ENCODE results near the gene ERCC6.
A peak's percentile ranks its signal among the peaks of the same experiment; 100 is the strongest.

The ERCC6 gene

DNA sequence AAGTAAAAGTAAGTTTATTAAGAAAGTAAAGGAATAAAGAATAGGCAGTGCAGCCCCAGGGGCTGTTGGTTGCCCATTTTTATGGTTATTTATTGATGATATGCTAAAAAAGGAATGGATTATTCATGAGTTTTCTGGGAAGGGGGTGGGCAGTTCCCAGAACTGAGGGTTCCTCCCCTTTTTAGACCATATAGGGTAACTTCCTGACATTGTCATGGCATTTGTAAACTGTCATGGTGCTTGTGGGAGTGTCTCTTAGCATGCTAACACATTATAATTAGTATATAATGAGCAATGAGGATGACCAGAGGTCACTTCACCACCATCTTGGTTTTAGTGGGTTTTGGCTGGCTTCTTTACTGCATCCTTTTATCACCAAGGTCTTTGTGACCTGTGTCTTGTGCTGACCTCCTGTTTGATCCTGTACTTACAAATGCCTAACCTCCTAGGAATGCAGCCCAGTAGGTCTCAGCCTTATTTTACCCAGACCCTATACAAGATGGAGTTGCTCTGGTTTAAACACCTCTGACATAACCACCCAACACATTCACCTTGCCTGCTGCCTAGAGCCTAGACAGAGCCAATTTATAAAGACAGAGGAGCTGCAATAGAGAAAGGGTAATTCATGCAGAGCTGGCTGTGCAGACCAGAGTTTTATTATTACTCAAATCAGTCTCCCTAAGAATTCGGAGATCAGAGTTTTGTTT is 10.9 kb upstream of the ERCC6 start:
- DNase-seq (ENCODE audit: low read depth, low spot score), result no peak
- H3K4me3 ChIP-seq (ENCODE audit: insufficient read length, low read depth), result no peak overlapping the region
- peaks cover 6% of the 10 kb centered on the region; the same call in 1 of the 2 replicates for H3K9me3 ChIP-seq (ENCODE audit: insufficient read depth, low read length)
- H3K36me3 ChIP-seq (ENCODE audit: insufficient read depth, insufficient read length, low read length), result no peaks in the 10 kb centered on the region
- no peaks in the 10 kb centered on the region for H3K27me3 ChIP-seq (ENCODE audit: insufficient read depth, insufficient read length)
- H3K9ac ChIP-seq (ENCODE audit: insufficient read length, low read depth), result no peak overlapping the region
- TF ChIP-seq SUZ12 (IDR thresholded peaks at IDR 0.05; ENCODE audit: extremely low read depth, insufficient read depth, insufficient read length) (no peak), YY1 (IDR thresholded peaks at IDR 0.05; ENCODE audit: insufficient read depth, insufficient read length) (no peak), ZNF274 (IDR thresholded peaks at IDR 0.05; ENCODE audit: low read depth, low read length) (no peak)
- no peaks in the 10 kb centered on the region for H3K4me1 ChIP-seq (ENCODE audit: insufficient read depth, insufficient read length)

DNA sequence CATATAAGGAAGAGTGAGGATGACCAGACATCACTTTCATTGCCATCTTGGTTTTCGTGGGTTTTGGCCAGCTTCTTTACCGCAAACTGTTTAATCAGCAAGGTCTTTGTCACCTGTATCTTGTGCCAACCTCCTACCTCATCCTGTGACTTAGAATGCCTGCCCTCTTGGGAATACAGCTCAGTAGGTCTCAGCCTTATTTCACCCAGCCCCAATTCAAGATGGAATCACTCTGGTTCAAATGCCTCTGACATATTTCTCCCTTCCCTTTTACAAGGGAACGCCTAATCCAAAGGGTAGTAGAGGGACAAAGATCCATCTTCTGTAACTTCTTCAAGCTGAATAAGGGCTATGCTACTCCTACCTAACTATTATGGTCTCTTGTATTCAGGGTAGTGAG is 4.7 kb upstream of the ERCC6 start:
- DNase-seq (ENCODE audit: low read depth, low spot score), result no peak
- peaks cover 16% of the 10 kb centered on the region; the same call in 1 of the 2 replicates for H3K9me3 ChIP-seq (ENCODE audit: insufficient read depth, low read length)
- peaks cover 21% of the 10 kb centered on the region for H3K27me3 ChIP-seq (ENCODE audit: insufficient read depth, insufficient read length)
- no peak overlapping the region for H3K4me3 ChIP-seq (ENCODE audit: insufficient read length, low read depth)
- H3K9ac ChIP-seq (ENCODE audit: insufficient read length, low read depth), result no peak overlapping the region
- no peak for TF ChIP-seq ZNF274 (IDR thresholded peaks at IDR 0.05; ENCODE audit: low read depth, low read length)
- no peak for TF ChIP-seq YY1 (IDR thresholded peaks at IDR 0.05; ENCODE audit: insufficient read depth, insufficient read length)
- TF ChIP-seq SUZ12 (IDR thresholded peaks at IDR 0.05; ENCODE audit: extremely low read depth, insufficient read depth, insufficient read length), result no peak
- H3K36me3 ChIP-seq (ENCODE audit: insufficient read depth, insufficient read length, low read length), result no peaks in the 10 kb centered on the region
- no peaks in the 10 kb centered on the region for H3K4me1 ChIP-seq (ENCODE audit: insufficient read depth, insufficient read length)

DNA sequence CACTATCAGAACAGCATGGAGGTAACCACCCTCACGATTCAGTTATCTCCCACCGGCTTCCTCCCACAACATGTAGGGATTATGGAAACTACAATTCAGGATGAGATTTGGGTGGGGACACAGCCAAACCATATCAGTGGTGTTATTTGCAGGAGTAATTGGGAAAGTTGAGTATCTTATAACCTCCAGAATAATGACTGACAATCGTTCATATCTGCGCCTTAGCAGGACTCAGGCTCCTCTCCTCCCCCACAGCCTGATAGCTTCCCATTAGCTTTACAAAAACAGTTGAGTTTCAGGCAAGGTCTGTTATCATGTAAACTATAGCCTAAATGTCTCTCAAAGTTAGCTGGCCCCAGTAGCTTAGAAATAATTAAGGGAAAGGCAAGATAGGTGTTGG is 3.4 kb upstream of the ERCC6 start:
- peaks cover 21% of the 10 kb centered on the region for H3K27me3 ChIP-seq (ENCODE audit: insufficient read depth, insufficient read length)
- H3K4me3 ChIP-seq (ENCODE audit: insufficient read length, low read depth), result no peak overlapping the region
- H3K36me3 ChIP-seq (ENCODE audit: insufficient read depth, insufficient read length, low read length), result no peaks in the 10 kb centered on the region
- DNase-seq (ENCODE audit: low read depth, low spot score), result no peak
- H3K9me3 ChIP-seq (ENCODE audit: insufficient read depth, low read length), result peaks cover 16% of the 10 kb centered on the region; the same call in 1 of the 2 replicates
- TF ChIP-seq ZNF274 (IDR thresholded peaks at IDR 0.05; ENCODE audit: low read depth, low read length), result no peak
- no peak for TF ChIP-seq SUZ12 (IDR thresholded peaks at IDR 0.05; ENCODE audit: extremely low read depth, insufficient read depth, insufficient read length)
- no peaks in the 10 kb centered on the region for H3K4me1 ChIP-seq (ENCODE audit: insufficient read depth, insufficient read length)
- no peak overlapping the region for H3K9ac ChIP-seq (ENCODE audit: insufficient read length, low read depth)

DNA sequence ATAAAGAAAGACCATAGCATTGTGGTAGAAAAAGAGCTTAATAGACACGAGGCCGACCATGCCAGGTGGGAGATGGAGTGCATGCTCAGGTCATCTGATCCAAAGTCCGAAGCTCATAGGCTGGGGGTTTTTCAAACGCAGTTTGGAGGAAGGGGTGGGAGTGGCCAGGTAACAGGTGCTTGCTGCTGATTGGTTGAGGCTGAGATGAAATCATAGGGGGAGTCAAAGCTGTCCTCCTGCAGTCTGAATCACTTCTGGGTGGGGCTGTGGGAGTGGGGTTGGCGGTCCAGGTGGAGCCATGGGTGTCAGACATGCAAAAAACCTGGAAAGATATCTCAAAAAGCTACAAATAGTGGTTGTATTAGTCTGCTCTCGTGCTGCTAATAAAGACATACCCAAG is 2.8 kb upstream of the ERCC6 start:
- no peaks in the 10 kb centered on the region for H3K4me1 ChIP-seq (ENCODE audit: insufficient read depth, insufficient read length)
- TF ChIP-seq YY1 (IDR thresholded peaks at IDR 0.05; ENCODE audit: insufficient read depth, insufficient read length) (no peak), ZNF274 (IDR thresholded peaks at IDR 0.05; ENCODE audit: low read depth, low read length) (no peak), SUZ12 (IDR thresholded peaks at IDR 0.05; ENCODE audit: extremely low read depth, insufficient read depth, insufficient read length) (no peak)
- no peaks in the 10 kb centered on the region for H3K36me3 ChIP-seq (ENCODE audit: insufficient read depth, insufficient read length, low read length)
- H3K4me3 ChIP-seq (ENCODE audit: insufficient read length, low read depth), result no peak overlapping the region
- no peak for DNase-seq (ENCODE audit: low read depth, low spot score)
- no peak overlapping the region for H3K9ac ChIP-seq (ENCODE audit: insufficient read length, low read depth)
- peaks cover 21% of the 10 kb centered on the region for H3K27me3 ChIP-seq (ENCODE audit: insufficient read depth, insufficient read length)
- H3K9me3 ChIP-seq (ENCODE audit: insufficient read depth, low read length), result peaks cover 16% of the 10 kb centered on the region; the same call in 1 of the 2 replicates

DNA sequence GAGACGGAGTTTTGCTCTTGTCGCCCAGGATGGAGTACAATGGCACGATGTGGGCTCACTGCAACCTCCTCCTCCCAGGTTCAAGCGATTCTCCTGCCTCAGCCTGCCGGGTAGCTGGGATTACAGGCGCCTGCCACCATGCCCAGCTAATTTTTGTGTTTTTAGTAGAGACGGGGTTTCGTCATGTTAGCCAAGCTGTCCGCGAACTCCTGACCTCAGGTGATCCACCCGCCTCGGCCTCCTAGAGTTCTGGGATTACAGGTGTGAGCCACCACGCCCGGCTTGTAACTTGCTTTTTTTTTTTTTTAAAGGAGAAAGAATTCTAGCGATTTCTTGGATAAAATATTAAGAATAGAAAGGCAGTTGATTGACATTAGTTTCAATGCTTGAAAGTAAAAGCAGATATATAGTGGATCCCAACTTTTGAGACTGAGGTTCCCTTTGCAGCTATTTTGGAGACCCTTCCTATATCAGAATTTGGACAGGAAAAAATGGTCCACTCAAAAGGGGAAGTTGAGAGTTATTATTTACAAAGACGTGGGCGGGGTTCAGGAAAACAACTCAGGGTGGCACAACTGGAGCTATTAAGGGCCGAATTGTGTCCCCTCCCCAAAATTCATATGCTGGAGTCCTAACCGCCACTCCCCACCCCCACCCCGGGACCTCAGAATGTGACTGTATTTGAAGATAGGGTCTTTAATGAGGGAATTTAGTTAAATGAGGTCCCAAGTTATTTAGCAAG is 1.3 kb upstream of the ERCC6 start:
- Histone ChIP-seq H3K27me3 (ENCODE audit: insufficient read depth, insufficient read length) (peaks cover 21% of the 10 kb centered on the region), H3K4me1 (ENCODE audit: insufficient read depth, insufficient read length) (no peaks in the 10 kb centered on the region), H3K4me3 (ENCODE audit: insufficient read length, low read depth) (no peak overlapping the region), H3K9me3 (ENCODE audit: insufficient read depth, low read length) (peaks cover 15% of the 10 kb centered on the region; the same call in 1 of the 2 replicates), H3K36me3 (ENCODE audit: insufficient read depth, insufficient read length, low read length) (peaks cover 5% of the 10 kb centered on the region), H3K9ac (ENCODE audit: insufficient read length, low read depth) (no peak overlapping the region)
- no peak for DNase-seq (ENCODE audit: low read depth, low spot score)
- TF ChIP-seq SUZ12 (IDR thresholded peaks at IDR 0.05; ENCODE audit: extremely low read depth, insufficient read depth, insufficient read length) (no peak), ZNF274 (IDR thresholded peaks at IDR 0.05; ENCODE audit: low read depth, low read length) (no peak), YY1 (IDR thresholded peaks at IDR 0.05; ENCODE audit: insufficient read depth, insufficient read length) (no peak)

DNA sequence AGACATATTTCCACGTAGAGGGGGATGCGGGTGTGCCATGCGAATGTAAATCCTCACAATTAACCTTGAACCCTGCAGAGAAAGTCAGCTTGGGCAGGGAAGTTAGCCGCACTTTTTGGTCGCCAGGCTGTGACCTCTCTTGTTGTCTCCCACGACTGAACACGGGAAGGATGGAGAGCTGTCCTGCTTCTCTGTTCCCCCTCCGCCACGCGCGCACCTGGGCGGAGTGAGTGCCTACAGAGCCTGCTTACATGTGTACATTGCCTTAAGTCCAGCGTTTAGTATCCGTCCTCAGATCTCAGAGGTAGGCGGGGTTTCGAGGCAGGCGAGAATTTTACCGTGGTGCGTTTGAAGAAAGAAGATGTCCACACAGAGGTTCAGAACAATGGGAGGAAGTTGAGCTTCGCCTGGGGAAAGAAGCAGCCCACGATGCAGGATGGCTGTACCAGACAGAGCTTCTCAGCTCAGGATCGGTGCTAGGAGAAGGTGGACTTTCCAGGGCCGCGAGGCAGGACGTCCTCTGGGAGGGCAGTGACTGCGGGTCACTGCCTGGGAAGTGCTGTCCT is 482 bp upstream of the ERCC6 start:
- Histone ChIP-seq H3K27me3 (ENCODE audit: insufficient read depth, insufficient read length) (peaks cover 21% of the 10 kb centered on the region), H3K36me3 (ENCODE audit: insufficient read depth, insufficient read length, low read length) (peaks cover 5% of the 10 kb centered on the region), H3K9ac (ENCODE audit: insufficient read length, low read depth) (peak overlapping the region; percentile 77), H3K4me1 (ENCODE audit: insufficient read depth, insufficient read length) (no peaks in the 10 kb centered on the region), H3K4me3 (ENCODE audit: insufficient read length, low read depth) (peak overlapping the region; percentile 56), H3K9me3 (ENCODE audit: insufficient read depth, low read length) (peaks cover 7% of the 10 kb centered on the region; the same call in 1 of the 2 replicates)
- TF ChIP-seq SUZ12 (IDR thresholded peaks at IDR 0.05; ENCODE audit: extremely low read depth, insufficient read depth, insufficient read length), result no peak
- TF ChIP-seq YY1 (IDR thresholded peaks at IDR 0.05; ENCODE audit: insufficient read depth, insufficient read length), result no peak
- no peak for TF ChIP-seq ZNF274 (IDR thresholded peaks at IDR 0.05; ENCODE audit: low read depth, low read length)
- no peak for DNase-seq (ENCODE audit: low read depth, low spot score)
